Measurements from ENCODE around the gene NPHP4. TPM values are rescaled to one million over a fixed set of nuclear protein-coding genes. Genes with fewer than 3 reads are reported as not detected.

The NPHP4 gene
- total and polyA plus RNA-seq, 9 of the 15 experiments (the other 6 are each of a cell fraction or from before 2014, with no cell fraction given), result 0.52 to 26.2 (median 6.7) TPM

DNA sequence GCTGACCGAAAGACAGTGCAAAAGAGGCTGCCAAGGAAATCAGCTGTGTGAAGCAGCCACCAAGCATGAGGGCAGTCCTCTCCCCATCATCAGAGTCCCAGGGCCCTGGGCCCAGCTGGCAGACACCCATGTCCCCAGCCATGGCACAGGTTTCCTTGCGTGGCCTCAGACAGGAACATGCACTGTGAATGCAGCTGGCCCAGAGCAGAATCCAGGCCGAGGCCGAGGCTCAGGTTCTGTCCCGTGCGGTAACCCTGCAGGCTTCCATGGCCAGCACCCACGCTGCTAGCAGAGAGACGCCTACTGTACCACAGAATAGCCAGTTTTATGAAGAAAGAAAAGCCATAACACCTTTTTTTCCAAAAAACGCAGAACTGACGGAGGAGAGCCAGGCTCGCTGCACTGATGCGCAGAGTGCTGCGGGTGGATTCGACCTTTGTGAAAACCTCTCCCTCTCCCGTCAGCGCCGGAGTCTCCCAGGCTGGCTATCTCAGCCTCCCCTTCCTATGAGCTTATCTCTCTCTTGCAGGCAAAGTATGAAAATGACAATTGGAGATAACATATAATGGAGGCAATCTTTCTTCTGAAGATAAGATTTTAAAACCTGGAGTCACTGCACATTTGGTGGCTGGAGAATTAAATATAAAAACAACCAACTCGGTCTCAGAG, 106.6 kb downstream of the NPHP4 start (continued):
- TF ChIP-seq CREB1 (IDR thresholded peaks at IDR 0.05) (peak; percentile 73), CREB1 (CRISPR knock-in tag; IDR thresholded peaks at IDR 0.05) (no peak), GATA2 (CRISPR knock-in tag; IDR thresholded peaks at IDR 0.05) (peak; percentile 99), POLR2AphosphoS2 (IDR thresholded peaks at IDR 0.05; ENCODE audit: low read length) (no peak), TBL1XR1 (IDR thresholded peaks at IDR 0.05; ENCODE audit: low read length in 2 of 2) (peak in 1 of 2 experiments; percentile 98; a peak in 2 of 4 replicates), MAZ (CRISPR knock-in tag; conservative IDR thresholded peaks at IDR 0.05 in 1 of 2, IDR thresholded peaks at IDR 0.05 in 1 of 2) (peak; percentile 46 to 69; a peak in 2 of 4 replicates), ELF2 (CRISPR knock-in tag; IDR thresholded peaks at IDR 0.05) (no peak), JUN (IDR thresholded peaks at IDR 0.05; ENCODE audit: borderline replicate concordance, low read depth, low read length) (peak; percentile 66), JUN (CRISPR knock-in tag; IDR thresholded peaks at IDR 0.05; ENCODE audit: borderline replicate concordance) (no peak), KDM2B (CRISPR knock-in tag; IDR thresholded peaks at IDR 0.05) (peak; percentile 95), ZNF408 (CRISPR knock-in tag; IDR thresholded peaks at IDR 0.05; ENCODE audit: low read depth) (no peak)
- TF ChIP-seq, protein P1, sequence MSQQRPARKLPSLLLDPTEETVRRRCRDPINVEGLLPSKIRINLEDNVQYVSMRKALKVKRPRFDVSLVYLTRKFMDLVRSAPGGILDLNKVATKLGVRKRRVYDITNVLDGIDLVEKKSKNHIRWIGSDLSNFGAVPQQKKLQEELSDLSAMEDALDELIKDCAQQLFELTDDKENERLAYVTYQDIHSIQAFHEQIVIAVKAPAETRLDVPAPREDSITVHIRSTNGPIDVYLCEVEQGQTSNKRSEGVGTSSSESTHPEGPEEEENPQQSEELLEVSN (IDR thresholded peaks at IDR 0.05; ENCODE audit: borderline replicate concordance in 1 of 2, extremely low read depth in 1 of 2, insufficient read depth in 1 of 2, insufficient read length in 1 of 2, low read depth in 1 of 2, low read length in 1 of 2, poor library complexity in 1 of 2, severe bottlenecking in 1 of 2), result no peak
- TF ChIP-seq, protein P2, sequence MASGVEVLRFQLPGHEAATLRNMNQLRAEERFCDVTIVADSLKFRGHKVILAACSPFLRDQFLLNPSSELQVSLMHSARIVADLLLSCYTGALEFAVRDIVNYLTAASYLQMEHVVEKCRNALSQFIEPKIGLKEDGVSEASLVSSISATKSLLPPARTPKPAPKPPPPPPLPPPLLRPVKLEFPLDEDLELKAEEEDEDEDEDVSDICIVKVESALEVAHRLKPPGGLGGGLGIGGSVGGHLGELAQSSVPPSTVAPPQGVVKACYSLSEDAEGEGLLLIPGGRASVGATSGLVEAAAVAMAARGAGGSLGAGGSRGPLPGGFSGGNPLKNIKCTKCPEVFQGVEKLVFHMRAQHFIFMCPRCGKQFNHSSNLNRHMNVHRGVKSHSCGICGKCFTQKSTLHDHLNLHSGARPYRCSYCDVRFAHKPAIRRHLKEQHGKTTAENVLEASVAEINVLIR (CRISPR knock-in tag; IDR thresholded peaks at IDR 0.05), result 0 out of 2 replicates have a peak, but pooled peaks have one; percentile 44
- TF ChIP-seq, protein P3, sequence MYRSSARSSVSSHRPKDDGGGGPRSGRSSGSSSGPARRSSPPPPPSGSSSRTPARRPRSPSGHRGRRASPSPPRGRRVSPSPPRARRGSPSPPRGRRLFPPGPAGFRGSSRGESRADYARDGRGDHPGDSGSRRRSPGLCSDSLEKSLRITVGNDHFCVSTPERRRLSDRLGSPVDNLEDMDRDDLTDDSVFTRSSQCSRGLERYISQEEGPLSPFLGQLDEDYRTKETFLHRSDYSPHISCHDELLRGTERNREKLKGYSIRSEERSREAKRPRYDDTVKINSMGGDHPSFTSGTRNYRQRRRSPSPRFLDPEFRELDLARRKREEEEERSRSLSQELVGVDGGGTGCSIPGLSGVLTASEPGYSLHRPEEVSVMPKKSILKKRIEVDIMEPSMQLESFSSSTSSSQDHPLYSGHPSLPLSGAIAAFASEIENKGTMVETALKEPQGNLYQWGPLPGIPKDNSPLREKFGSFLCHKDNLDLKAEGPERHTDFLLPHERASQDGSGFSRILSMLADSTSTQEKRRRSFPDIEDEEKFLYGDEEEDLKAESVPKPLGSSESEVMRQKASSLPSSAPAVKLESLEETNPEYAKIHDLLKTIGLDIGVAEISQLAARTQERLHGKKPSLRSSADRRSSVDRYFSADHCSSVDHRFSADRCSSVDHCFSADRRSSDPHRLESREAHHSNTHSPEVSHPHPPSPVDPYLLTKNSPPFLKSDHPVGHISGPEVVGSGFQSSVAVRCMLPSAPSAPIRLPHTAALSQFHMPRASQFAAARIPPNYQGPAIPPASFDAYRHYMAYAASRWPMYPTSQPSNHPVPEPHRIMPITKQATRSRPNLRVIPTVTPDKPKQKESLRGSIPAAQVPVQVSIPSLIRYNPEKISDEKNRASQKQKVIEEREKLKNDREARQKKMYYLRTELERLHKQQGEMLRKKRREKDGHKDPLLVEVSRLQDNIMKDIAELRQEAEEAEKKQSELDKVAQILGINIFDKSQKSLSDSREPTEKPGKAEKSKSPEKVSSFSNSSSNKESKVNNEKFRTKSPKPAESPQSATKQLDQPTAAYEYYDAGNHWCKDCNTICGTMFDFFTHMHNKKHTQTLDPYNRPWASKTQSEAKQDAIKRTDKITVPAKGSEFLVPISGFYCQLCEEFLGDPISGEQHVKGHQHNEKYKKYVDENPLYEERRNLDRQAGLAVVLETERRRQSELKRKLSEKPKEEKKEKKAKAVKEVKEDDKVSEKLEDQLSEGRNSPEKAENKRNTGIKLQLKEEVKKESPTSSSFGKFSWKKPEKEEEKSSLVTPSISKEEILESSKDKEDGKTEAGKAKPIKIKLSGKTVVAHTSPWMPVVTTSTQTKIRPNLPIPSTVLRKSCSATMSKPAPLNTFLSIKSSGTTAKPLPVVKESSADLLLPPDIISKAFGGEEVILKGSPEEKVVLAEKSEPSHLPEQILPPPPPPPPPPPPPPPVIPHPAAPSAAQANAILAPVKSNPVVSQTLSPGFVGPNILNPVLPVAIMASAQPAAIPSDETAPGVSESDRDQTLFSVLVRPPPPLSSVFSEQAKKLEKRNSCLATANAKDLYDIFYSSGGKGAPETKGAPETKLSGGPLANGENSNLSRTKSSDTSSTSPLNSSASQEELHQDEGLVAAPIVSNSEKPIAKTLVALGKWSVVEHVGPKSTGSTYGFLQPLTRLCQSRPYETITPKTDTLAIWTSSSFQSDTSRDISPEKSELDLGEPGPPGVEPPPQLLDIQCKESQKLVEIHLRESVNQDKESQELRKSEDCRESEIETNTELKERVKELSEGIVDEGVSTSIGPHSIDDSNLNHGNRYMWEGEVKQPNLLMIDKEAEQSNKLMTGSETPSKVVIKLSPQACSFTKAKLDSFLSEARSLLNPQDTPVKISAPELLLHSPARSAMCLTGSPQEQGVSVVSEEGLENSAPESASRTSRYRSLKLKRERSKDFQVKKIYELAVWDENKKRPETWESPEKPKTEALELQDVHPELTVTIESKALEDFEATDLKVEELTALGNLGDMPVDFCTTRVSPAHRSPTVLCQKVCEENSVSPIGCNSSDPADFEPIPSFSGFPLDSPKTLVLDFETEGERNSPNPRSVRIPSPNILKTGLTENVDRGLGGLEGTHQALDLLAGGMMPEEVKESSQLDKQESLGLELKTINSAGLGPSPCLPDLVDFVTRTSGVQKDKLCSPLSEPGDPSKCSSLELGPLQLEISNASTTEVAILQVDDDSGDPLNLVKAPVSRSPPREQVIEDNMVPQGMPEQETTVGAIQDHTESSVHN (IDR thresholded peaks at IDR 0.05; ENCODE audit: borderline replicate concordance in 1 of 2, low read depth in 1 of 2), result peak in 1 of 2 experiments; percentile 62; a peak in 1 of 4 replicates
